Measurements from ENCODE around the gene LY6G5B.

LY6G5B gene

GRCh38 chr6:31630177-31630934 lies 39.4 kb upstream of the LY6G5B start:
- Histone ChIP-seq H3K4me3 (no peak overlapping the region), H3K9me3 (no peaks in the 10 kb centered on the region), H4K20me1 (peaks cover 100% of the 10 kb centered on the region), H3K9ac (no peak overlapping the region), H3K4me1 (no peaks in the 10 kb centered on the region), H3K27me3 (no peaks in the 10 kb centered on the region), H3K27ac (no peak overlapping the region), H3K36me3 (peaks cover 100% of the 10 kb centered on the region), H3K4me2 (no peak overlapping the region)
- no peak for TF ChIP-seq Cebpa-rat (IDR thresholded peaks at IDR 0.05)

- Histone ChIP-seq H3K27ac (no peak overlapping the region), H3K4me2 (no peak overlapping the region), H3K27me3 (no peaks in the 10 kb centered on the region), H3K4me1 (peaks cover under 1% of the 10 kb centered on the region; the same call in 1 of the 2 replicates), H3K4me3 (no peak overlapping the region), H3K9ac (no peak overlapping the region), H3K9me3 (no peaks in the 10 kb centered on the region), H3K36me3 (peaks cover 100% of the 10 kb centered on the region), H4K20me1 (peaks cover 100% of the 10 kb centered on the region)
- no peak for TF ChIP-seq Cebpa-rat (IDR thresholded peaks at IDR 0.05)
These were observed 38.6 kb upstream of the LY6G5B start for GRCh38 chr6:31631209-31631608.

GRCh38 chr6:31631681-31632278 lies 38.0 kb upstream of the LY6G5B start:
- Histone ChIP-seq H3K4me3 (no peak overlapping the region), H3K4me1 (peaks cover 6% of the 10 kb centered on the region; the same call in 1 of the 2 replicates), H3K27me3 (no peaks in the 10 kb centered on the region), H3K9ac (no peak overlapping the region), H3K4me2 (no peak overlapping the region), H3K9me3 (no peaks in the 10 kb centered on the region), H3K36me3 (peaks cover 100% of the 10 kb centered on the region), H4K20me1 (peaks cover 100% of the 10 kb centered on the region), H3K27ac (no peak overlapping the region)
- TF ChIP-seq Cebpa-rat (IDR thresholded peaks at IDR 0.05), result no peak

- H3K9me3 ChIP-seq, result no peaks in the 10 kb centered on the region
- peaks cover 100% of the 10 kb centered on the region for H4K20me1 ChIP-seq
- no peak for TF ChIP-seq Cebpa-rat (IDR thresholded peaks at IDR 0.05)
- H3K4me2 ChIP-seq, result no peak overlapping the region
- H3K36me3 ChIP-seq, result peaks cover 100% of the 10 kb centered on the region
- no peaks in the 10 kb centered on the region for H3K27me3 ChIP-seq
- no peak overlapping the region for H3K4me3 ChIP-seq
- no peak overlapping the region for H3K27ac ChIP-seq
- peaks cover 12% of the 10 kb centered on the region; the same call in 1 of the 2 replicates for H3K4me1 ChIP-seq
- H3K9ac ChIP-seq, result peak overlapping the region; percentile 38; the same call in 1 of the 2 replicates
These were observed 37.4 kb upstream of the LY6G5B start for GRCh38 chr6:31632279-31632946.

GRCh38 chr6:31633447-31633846 lies 36.3 kb upstream of the LY6G5B start:
- Histone ChIP-seq H3K9me3 (no peaks in the 10 kb centered on the region), H3K4me1 (peaks cover 12% of the 10 kb centered on the region; the same call in 1 of the 2 replicates), H3K4me3 (no peak overlapping the region), H4K20me1 (peaks cover 97% of the 10 kb centered on the region), H3K27ac (no peak overlapping the region), H3K36me3 (peaks cover 98% of the 10 kb centered on the region), H3K9ac (no peak overlapping the region), H3K4me2 (no peak overlapping the region), H3K27me3 (no peaks in the 10 kb centered on the region)
- TF ChIP-seq Cebpa-rat (IDR thresholded peaks at IDR 0.05), result no peak

- no peak overlapping the region for H3K9ac ChIP-seq
- H3K27ac ChIP-seq, result no peak overlapping the region
- H3K36me3 ChIP-seq, result peaks cover 98% of the 10 kb centered on the region
- peaks cover 12% of the 10 kb centered on the region; the same call in 1 of the 2 replicates for H3K4me1 ChIP-seq
- H3K27me3 ChIP-seq, result no peaks in the 10 kb centered on the region
- peaks cover 97% of the 10 kb centered on the region for H4K20me1 ChIP-seq
- H3K4me3 ChIP-seq, result no peak overlapping the region
- TF ChIP-seq Cebpa-rat (IDR thresholded peaks at IDR 0.05), result no peak
- H3K4me2 ChIP-seq, result no peak overlapping the region
- H3K9me3 ChIP-seq, result no peaks in the 10 kb centered on the region
These were observed 35.6 kb upstream of the LY6G5B start for GRCh38 chr6:31634131-31634530.

- H3K9ac ChIP-seq, result peak overlapping the region; percentile 41; the same call in 1 of the 2 replicates
- no peaks in the 10 kb centered on the region for H3K9me3 ChIP-seq
- no peaks in the 10 kb centered on the region for H3K27me3 ChIP-seq
- no peak for TF ChIP-seq Cebpa-rat (IDR thresholded peaks at IDR 0.05)
- peaks cover 12% of the 10 kb centered on the region; the same call in 1 of the 2 replicates for H3K4me1 ChIP-seq
- H4K20me1 ChIP-seq, result peaks cover 97% of the 10 kb centered on the region
- no peak overlapping the region for H3K27ac ChIP-seq
- H3K4me3 ChIP-seq, result no peak overlapping the region
- H3K36me3 ChIP-seq, result peaks cover 98% of the 10 kb centered on the region
- H3K4me2 ChIP-seq, result no peak overlapping the region
These were observed 34.7 kb upstream of the LY6G5B start for GRCh38 chr6:31634969-31635575.

GRCh38 chr6:31636698-31637596 lies 32.8 kb upstream of the LY6G5B start:
- Histone ChIP-seq H3K27ac (no peak overlapping the region), H3K4me2 (peak overlapping the region; percentile 19; the same call in 1 of the 2 replicates), H3K36me3 (peaks cover 98% of the 10 kb centered on the region), H3K9me3 (no peaks in the 10 kb centered on the region), H3K9ac (no peak overlapping the region), H3K27me3 (no peaks in the 10 kb centered on the region), H3K4me1 (peaks cover 12% of the 10 kb centered on the region; the same call in 1 of the 2 replicates), H4K20me1 (peaks cover 97% of the 10 kb centered on the region), H3K4me3 (no peak overlapping the region)
- no peak for TF ChIP-seq Cebpa-rat (IDR thresholded peaks at IDR 0.05)

GRCh38 chr6:31639043-31639442 lies 30.7 kb upstream of the LY6G5B start:
- Histone ChIP-seq H3K4me1 (peaks cover 12% of the 10 kb centered on the region; the same call in 1 of the 2 replicates), H3K27ac (0 out of 2 replicates have a peak overlapping the region, but pooled peaks have one; percentile 18), H3K9ac (no peak overlapping the region), H3K27me3 (no peaks in the 10 kb centered on the region), H3K4me2 (no peak overlapping the region), H4K20me1 (peaks cover 92% of the 10 kb centered on the region), H3K36me3 (peaks cover 97% of the 10 kb centered on the region), H3K9me3 (no peaks in the 10 kb centered on the region), H3K4me3 (no peak overlapping the region)
- no peak for TF ChIP-seq Cebpa-rat (IDR thresholded peaks at IDR 0.05)

Data from BLaER1 (cell line).